22Rv1 (cell line): ENCODE results near the gene CCDC174.

ENCODE experiments used
- ZFX ChIP-seq: fragments of 450-650 bp; IDR thresholded peaks from 2 replicates; pipeline ENCODE4 v1.6.1; 2017; ENCODE audit warnings: antibody characterized with exemption, borderline replicate concordance
- TF ChIP-seq, protein P1 (sequence below): fragments of 450-650 bp; IDR thresholded peaks from 2 replicates; pipeline ENCODE4 v1.5.1; 2017; ENCODE audit warnings: mild to moderate bottlenecking

GRCh38 chr3:14701676-14702075, 50.1 kb downstream of the CCDC174 start:
- TF ChIP-seq, protein P1, sequence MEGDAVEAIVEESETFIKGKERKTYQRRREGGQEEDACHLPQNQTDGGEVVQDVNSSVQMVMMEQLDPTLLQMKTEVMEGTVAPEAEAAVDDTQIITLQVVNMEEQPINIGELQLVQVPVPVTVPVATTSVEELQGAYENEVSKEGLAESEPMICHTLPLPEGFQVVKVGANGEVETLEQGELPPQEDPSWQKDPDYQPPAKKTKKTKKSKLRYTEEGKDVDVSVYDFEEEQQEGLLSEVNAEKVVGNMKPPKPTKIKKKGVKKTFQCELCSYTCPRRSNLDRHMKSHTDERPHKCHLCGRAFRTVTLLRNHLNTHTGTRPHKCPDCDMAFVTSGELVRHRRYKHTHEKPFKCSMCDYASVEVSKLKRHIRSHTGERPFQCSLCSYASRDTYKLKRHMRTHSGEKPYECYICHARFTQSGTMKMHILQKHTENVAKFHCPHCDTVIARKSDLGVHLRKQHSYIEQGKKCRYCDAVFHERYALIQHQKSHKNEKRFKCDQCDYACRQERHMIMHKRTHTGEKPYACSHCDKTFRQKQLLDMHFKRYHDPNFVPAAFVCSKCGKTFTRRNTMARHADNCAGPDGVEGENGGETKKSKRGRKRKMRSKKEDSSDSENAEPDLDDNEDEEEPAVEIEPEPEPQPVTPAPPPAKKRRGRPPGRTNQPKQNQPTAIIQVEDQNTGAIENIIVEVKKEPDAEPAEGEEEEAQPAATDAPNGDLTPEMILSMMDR: no peak
- no peak for TF ChIP-seq ZFX
